ENCODE data around the gene ST6GALNAC3.
"Not testable (repeated sequence)": the region's sequence is repeated elsewhere in the genome, so short reads cannot be mapped to it uniquely, and the experiment has no call there.

Gene ST6GALNAC3

GRCh38 chr1:76075188-76075489 lies 593 bp downstream of the ST6GALNAC3 start:
- DNase-seq (ENCODE audit: low spot score) = no peak

- DNase-seq (ENCODE audit: low spot score) = no peak
These were observed 1.3 kb downstream of the ST6GALNAC3 start for GRCh38 chr1:76075877-76076276.

- DNase-seq (ENCODE audit: low spot score) = no peak
These were observed 5.1 kb downstream of the ST6GALNAC3 start for GRCh38 chr1:76079475-76080227.

GRCh38 chr1:76080552-76081079 lies 6.1 kb downstream of the ST6GALNAC3 start:
- DNase-seq (ENCODE audit: low spot score) = no peak

- no peak for DNase-seq (ENCODE audit: low spot score)
These were observed 7.5 kb downstream of the ST6GALNAC3 start for GRCh38 chr1:76082062-76082461.

- DNase-seq (ENCODE audit: low spot score) = no peak
These were observed 8.6 kb downstream of the ST6GALNAC3 start for GRCh38 chr1:76083189-76083588.

GRCh38 chr1:76084029-76084627 lies 9.6 kb downstream of the ST6GALNAC3 start:
- DNase-seq (ENCODE audit: low spot score) = no peak

GRCh38 chr1:76084685-76085084 lies 10.1 kb downstream of the ST6GALNAC3 start:
- no peak for DNase-seq (ENCODE audit: low spot score)

GRCh38 chr1:76086109-76086508 lies 11.6 kb downstream of the ST6GALNAC3 start:
- no peak for DNase-seq (ENCODE audit: low spot score)

- no peak for DNase-seq (ENCODE audit: low spot score)
These were observed 12.1 kb downstream of the ST6GALNAC3 start for GRCh38 chr1:76086597-76086996.

- no peak for DNase-seq (ENCODE audit: low spot score)
These were observed 16.0 kb downstream of the ST6GALNAC3 start for GRCh38 chr1:76090283-76091203.

GRCh38 chr1:76092812-76093211 lies 18.3 kb downstream of the ST6GALNAC3 start:
- no peak for DNase-seq (ENCODE audit: low spot score)

GRCh38 chr1:76093522-76094312 lies 19.2 kb downstream of the ST6GALNAC3 start:
- DNase-seq (ENCODE audit: low spot score) = no peak

- DNase-seq (ENCODE audit: low spot score) = no peak
These were observed 21.3 kb downstream of the ST6GALNAC3 start for GRCh38 chr1:76095802-76096201.

GRCh38 chr1:76097064-76097463 lies 22.5 kb downstream of the ST6GALNAC3 start:
- not testable (repeated sequence) for DNase-seq (ENCODE audit: low spot score)

GRCh38 chr1:76098845-76099244 lies 24.3 kb downstream of the ST6GALNAC3 start:
- no peak for DNase-seq (ENCODE audit: low spot score)

GRCh38 chr1:76101548-76101947 lies 27.0 kb downstream of the ST6GALNAC3 start:
- DNase-seq (ENCODE audit: low spot score) = no peak

- DNase-seq (ENCODE audit: low spot score) = no peak
These were observed 27.5 kb downstream of the ST6GALNAC3 start for GRCh38 chr1:76102046-76102445.

GRCh38 chr1:76103034-76103433 lies 28.5 kb downstream of the ST6GALNAC3 start:
- DNase-seq (ENCODE audit: low spot score) = no peak

- DNase-seq (ENCODE audit: low spot score) = no peak
These were observed 30.8 kb downstream of the ST6GALNAC3 start for GRCh38 chr1:76105372-76105771.

- no peak for DNase-seq (ENCODE audit: low spot score)
These were observed 31.7 kb downstream of the ST6GALNAC3 start for GRCh38 chr1:76106251-76106650.

- no peak for DNase-seq (ENCODE audit: low spot score)
These were observed 32.2 kb downstream of the ST6GALNAC3 start for GRCh38 chr1:76106719-76107235.

Data from AG08395 (cell line).